Stimulated activated CD8-positive, alpha-beta memory T cell treated with anti-CD3 and anti-CD28 coated beads, Interleukin-2, amount 100 ng/mL, for 48 hours (primary cell): ENCODE data around the gene CHRDL1.
"Not testable (repeated sequence)": the region's sequence is repeated elsewhere in the genome, so short reads cannot be mapped to it uniquely, and the experiment has no call there.

Experiments used
- DNase-seq, 2 donors: peaks; one replicate each; pipeline ENCODE4 v3.0.0-alpha.2; 2020; ENCODE audit warnings: low read depth in 2 of 2

Gene CHRDL1

GRCh38 chrX:110665223-110666002 lies 130.2 kb downstream of the CHRDL1 start:
- DNase-seq, result no peak

- no peak for DNase-seq
These were observed 138.5 kb downstream of the CHRDL1 start for GRCh38 chrX:110657073-110657472.

GRCh38 chrX:110654280-110654679 lies 141.3 kb downstream of the CHRDL1 start:
- DNase-seq, result not testable (repeated sequence)

GRCh38 chrX:110646386-110646785 lies 149.2 kb downstream of the CHRDL1 start:
- DNase-seq, result no peak
